GM12878 (cell line): Measurements from ENCODE around the gene BSN. TPM values are rescaled to one million over a fixed set of nuclear protein-coding genes. Genes with fewer than 3 reads are reported as not detected.
"Not testable (repeated sequence)": the region's sequence is repeated elsewhere in the genome, so short reads cannot be mapped to it uniquely, and the experiment has no call there.

Experiments used
- ATAC-seq: fragments of 200-7000 bp; cut with Tn5 transposase; 3 replicates; pipeline ENCODE4 v1.9.1; 2020; ENCODE audit warnings: mild to moderate bottlenecking, moderate library complexity
- BruUV-seq: library from RNA; stranded (reverse); fragments of 400-500 nt; replicated peaks from 2 replicates; lab custom pipeline; 2021; lab: Mats Ljungman, UMichigan
- CTCF ChIA-PET: fragments of 300-600 bp; sonication (Branson Sonifier 250); formaldehyde crosslinking; extraction: SDS; loops from one replicate; lab custom pipeline; 2021; ENCODE audit warnings: inconsistent platforms; lab: Yijun Ruan, JAX
- POLR2A ChIA-PET: fragments of 350-600 bp; formaldehyde crosslinking; extraction: SDS; loops from one replicate; lab custom pipeline; 2021; ENCODE audit warnings: inconsistent platforms; lab: Charles Lee
- RAD21 ChIA-PET: fragments of 300-600 bp; sonication (Branson Sonifier 250); formaldehyde crosslinking; loops from one replicate; lab custom pipeline; 2023; ENCODE audit warnings: antibody characterized with exemption; ENCODE audit not compliant: unreplicated experiment; lab: Charles Lee
- SMC1A ChIA-PET: fragments of 300-600 bp; sonication (Branson Sonifier 250); formaldehyde crosslinking; loops from one replicate; lab custom pipeline; 2023; ENCODE audit not compliant: unreplicated experiment, uncharacterized antibody; lab: Charles Lee
- DNase-seq: peaks from one replicate; pipeline ENCODE4 v3.0.0-alpha.2; 2011; ENCODE audit warnings: low read depth, low spot score
- FAIRE-seq: peaks from 3 replicates; lab custom pipeline; 2011; peaks lifted over from hg19 to GRCh38; lab: Jason Lieb, UNC
- H2AFZ ChIP-seq: 2 replicates; pipeline ENCODE4 v1.6.0; 2011; ENCODE audit warnings: low read depth, low read length, control low read depth; ENCODE audit not compliant: control insufficient read depth
- H3K27ac ChIP-seq: 2 replicates; pipeline ENCODE4 v1.5.1; 2011; ENCODE audit warnings: control low read depth; ENCODE audit not compliant: control insufficient read depth, insufficient read depth
- H3K27me3 ChIP-seq, 2 experiments: replicated peaks in 1 of 2; 2 replicates each; pipeline versions ENCODE4 v1.6.0 to v1.6.1; 2011; ENCODE audit warnings: low read length in 1 of 2; ENCODE audit not compliant: control insufficient read depth in 2 of 2, insufficient read depth in 2 of 2
- H3K36me3 ChIP-seq, 2 experiments: 2 replicates each; pipeline ENCODE4 v1.5.1; 2011; ENCODE audit warnings: low read length in 1 of 2; ENCODE audit not compliant: control insufficient read depth in 2 of 2, insufficient read depth in 2 of 2
- H3K4me1 ChIP-seq: 2 replicates; pipeline ENCODE4 v1.6.1; 2011; ENCODE audit warnings: mild to moderate bottlenecking, low read length, moderate library complexity, mixed read lengths; ENCODE audit not compliant: control insufficient read depth, insufficient read depth
- H3K4me2 ChIP-seq: 2 replicates; pipeline ENCODE4 v1.6.0; 2011; ENCODE audit warnings: control low read depth; ENCODE audit not compliant: control insufficient read depth, insufficient read depth
- H3K4me3 ChIP-seq: fragments of 200-600 bp; sonication (generic); 2 replicates; pipeline ENCODE4 v1.5.1; 2016
- H3K79me2 ChIP-seq: 2 replicates; pipeline ENCODE4 v1.6.0; 2011; ENCODE audit warnings: low read length; ENCODE audit not compliant: control insufficient read depth, insufficient read depth
- H3K9ac ChIP-seq: 2 replicates; pipeline ENCODE4 v1.8.0; 2011; ENCODE audit warnings: low read length, control low read depth, mixed read lengths; ENCODE audit not compliant: control insufficient read depth, insufficient read depth
- H3K9me3 ChIP-seq: replicated peaks from 3 replicates; pipeline ENCODE4 v1.5.1; 2011; ENCODE audit warnings: mild to moderate bottlenecking, low read length; ENCODE audit not compliant: control insufficient read depth, insufficient read depth
- H4K20me1 ChIP-seq: 2 replicates; pipeline ENCODE4 v1.6.0; 2011; ENCODE audit not compliant: control insufficient read depth, insufficient read depth
- CEBPB ChIP-seq, 2 experiments: fragments of 150-350 bp in 1 of 2; IDR thresholded peaks; 2 replicates each; pipeline ENCODE4 v1.6.1; 2012 to 2014; ENCODE audit warnings: low read depth in 2 of 2, low read length in 2 of 2, borderline replicate concordance in 1 of 2, inconsistent platforms in 1 of 2
- MEF2A ChIP-seq: IDR thresholded peaks from 2 replicates; pipeline ENCODE4 v1.6.1; 2011; ENCODE audit warnings: low read depth, mild to moderate bottlenecking, low read length, moderate library complexity; ENCODE audit not compliant: insufficient read depth
- RB1 ChIP-seq: fragments of 450-650 bp; formaldehyde crosslinking; IDR thresholded peaks from 2 replicates; pipeline ENCODE4 v1.6.1; 2017; ENCODE audit warnings: mild to moderate bottlenecking, borderline replicate concordance
- WGBS: methylation state at CpG from one replicate; pipeline ENCODE4 v1.1.6; 2016; ENCODE audit warnings: low lambda C conversion rate; ENCODE audit not compliant: insufficient replicate concordance, insufficient coverage; ENCODE audit errors: missing lambda C conversion rate; 5-methylcytosine and 5-hydroxymethylcytosine counted together
- in situ Hi-C: fragments of 300-500 bp; cut with MboI; formaldehyde crosslinking; loops from 9 replicates; pipeline ENCODE4 v1.14.3; 2018; ENCODE audit warnings: mixed read lengths
- intact Hi-C: fragments of 100-400 bp; cut with micrococcal nuclease; formaldehyde crosslinking; loops from one replicate; pipeline ENCODE4 v1.14.2; 2022; ENCODE audit not compliant: unreplicated experiment
- polyA plus RNA-seq, 11 experiments: library from polyadenylated mRNA; depleted of rRNA in 4 of 11; unstranded in 6 of 11; stranded (reverse) in 5 of 11; fragments of >200 nt; fragmentation: Nextera tagmentation in 4 of 11; fragmentation: Illumina TruSeq in 1 of 11; extraction: Ambion mirVana in 4 of 11; extraction: Trizol in 1 of 11; gene quantifications; 1 replicate in 1 of 11; 2 replicates in 10 of 11; pipeline versions ENCODE4 v1.2.1 to v1.2.3, GENCODE V29; 2011 to 2016; ENCODE audit warnings: inconsistent platforms in 2 of 11, missing spikeins in 2 of 11, low read depth in 1 of 11
- total RNA-seq, 4 experiments: library from RNA; depleted of rRNA in 3 of 4; stranded (reverse); fragments of >200 nt in 3 of 4; fragmentation: Illumina TruSeq in 1 of 4; extraction: Trizol in 1 of 4; gene quantifications; 2 replicates each; pipeline versions ENCODE4 v1.2.1 to v1.2.3, GENCODE V29; 2013 to 2021
- TF ChIP-seq, protein P1 (sequence below): IDR thresholded peaks from 2 replicates; pipeline ENCODE4 v1.6.1; 2012; ENCODE audit warnings: improper control_type of control experiment, low read depth, low read length; ENCODE audit not compliant: insufficient replicate concordance

BSN gene
- total and polyA plus RNA-seq, 10 of the 15 experiments (the other 5 are each of a cell fraction or from before 2014, with no cell fraction given): under 0.01 to 0.19 (median 0.05) TPM; not detected in 1

GRCh38 chr3:49683162-49683561, 128.9 kb downstream of the BSN start:
- Histone ChIP-seq H3K4me1 (no peaks in the 10 kb centered on the region; the same call in 1 of the 2 replicates), H3K9me3 (no peaks in the 10 kb centered on the region), H4K20me1 (no peaks in the 10 kb centered on the region), H3K27me3 (no peaks in the 10 kb centered on the region), H2AFZ (no peak overlapping the region), H3K27ac (no peak overlapping the region), H3K79me2 (no peaks in the 10 kb centered on the region; the same call in 1 of the 2 replicates), H3K4me3 (no peak overlapping the region), H3K36me3 (peaks cover 18 to 31% of the 10 kb centered on the region in 2 experiments; a peak in 3 of 4 replicates), H3K9ac (no peak overlapping the region), H3K4me2 (no peak overlapping the region)
- no TSS peak for BruUV-seq
- in situ Hi-C loops (no loop called here), intact Hi-C loops (no loop called here)
- CTCF ChIA-PET: no interaction called here
- SMC1A ChIA-PET: no interaction called here
- ATAC-seq (no peak), FAIRE-seq (no peak), DNase-seq (no peak)
- TF ChIP-seq MEF2A (no peak), RB1 (no peak), CEBPB (IDR thresholded peaks at IDR 0.05; ENCODE audit: borderline replicate concordance in 1 of 2, low read depth in 2 of 2, low read length in 2 of 2) (no peak)
- TF ChIP-seq, protein P1, sequence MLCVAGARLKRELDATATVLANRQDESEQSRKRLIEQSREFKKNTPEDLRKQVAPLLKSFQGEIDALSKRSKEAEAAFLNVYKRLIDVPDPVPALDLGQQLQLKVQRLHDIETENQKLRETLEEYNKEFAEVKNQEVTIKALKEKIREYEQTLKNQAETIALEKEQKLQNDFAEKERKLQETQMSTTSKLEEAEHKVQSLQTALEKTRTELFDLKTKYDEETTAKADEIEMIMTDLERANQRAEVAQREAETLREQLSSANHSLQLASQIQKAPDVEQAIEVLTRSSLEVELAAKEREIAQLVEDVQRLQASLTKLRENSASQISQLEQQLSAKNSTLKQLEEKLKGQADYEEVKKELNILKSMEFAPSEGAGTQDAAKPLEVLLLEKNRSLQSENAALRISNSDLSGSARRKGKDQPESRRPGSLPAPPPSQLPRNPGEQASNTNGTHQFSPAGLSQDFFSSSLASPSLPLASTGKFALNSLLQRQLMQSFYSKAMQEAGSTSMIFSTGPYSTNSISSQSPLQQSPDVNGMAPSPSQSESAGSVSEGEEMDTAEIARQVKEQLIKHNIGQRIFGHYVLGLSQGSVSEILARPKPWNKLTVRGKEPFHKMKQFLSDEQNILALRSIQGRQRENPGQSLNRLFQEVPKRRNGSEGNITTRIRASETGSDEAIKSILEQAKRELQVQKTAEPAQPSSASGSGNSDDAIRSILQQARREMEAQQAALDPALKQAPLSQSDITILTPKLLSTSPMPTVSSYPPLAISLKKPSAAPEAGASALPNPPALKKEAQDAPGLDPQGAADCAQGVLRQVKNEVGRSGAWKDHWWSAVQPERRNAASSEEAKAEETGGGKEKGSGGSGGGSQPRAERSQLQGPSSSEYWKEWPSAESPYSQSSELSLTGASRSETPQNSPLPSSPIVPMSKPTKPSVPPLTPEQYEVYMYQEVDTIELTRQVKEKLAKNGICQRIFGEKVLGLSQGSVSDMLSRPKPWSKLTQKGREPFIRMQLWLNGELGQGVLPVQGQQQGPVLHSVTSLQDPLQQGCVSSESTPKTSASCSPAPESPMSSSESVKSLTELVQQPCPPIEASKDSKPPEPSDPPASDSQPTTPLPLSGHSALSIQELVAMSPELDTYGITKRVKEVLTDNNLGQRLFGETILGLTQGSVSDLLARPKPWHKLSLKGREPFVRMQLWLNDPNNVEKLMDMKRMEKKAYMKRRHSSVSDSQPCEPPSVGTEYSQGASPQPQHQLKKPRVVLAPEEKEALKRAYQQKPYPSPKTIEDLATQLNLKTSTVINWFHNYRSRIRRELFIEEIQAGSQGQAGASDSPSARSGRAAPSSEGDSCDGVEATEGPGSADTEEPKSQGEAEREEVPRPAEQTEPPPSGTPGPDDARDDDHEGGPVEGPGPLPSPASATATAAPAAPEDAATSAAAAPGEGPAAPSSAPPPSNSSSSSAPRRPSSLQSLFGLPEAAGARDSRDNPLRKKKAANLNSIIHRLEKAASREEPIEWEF: no peak
- RAD21 ChIA-PET: no interaction called here
- POLR2A ChIA-PET: no interaction called here
- 94% methylated on average over 6 of the region's 6 CpGs for WGBS

- BruUV-seq, FAIRE-seq, H3K4me3 ChIP-seq, H3K9ac ChIP-seq, in situ Hi-C loops, ATAC-seq, intact Hi-C loops, H3K27ac ChIP-seq, DNase-seq, RAD21 ChIA-PET, H2AFZ ChIP-seq, H4K20me1 ChIP-seq, H3K4me2 ChIP-seq, SMC1A ChIA-PET, H3K27me3 ChIP-seq, H3K79me2 ChIP-seq, POLR2A ChIA-PET, H3K4me1 ChIP-seq, H3K9me3 ChIP-seq, CTCF ChIA-PET: not testable (repeated sequence)
- peaks cover 11 to 26% of the 10 kb centered on the region in 2 experiments; a peak in 3 of 4 replicates for H3K36me3 ChIP-seq
- 100% methylated on average over 2 of the region's 2 CpGs for WGBS
Observed at GRCh38 chr3:49684453-49684852, 130.2 kb downstream of the BSN start.

GRCh38 chr3:49685103-49685502, 130.8 kb downstream of the BSN start:
- H4K20me1 ChIP-seq, POLR2A ChIA-PET, H3K27ac ChIP-seq, H3K4me1 ChIP-seq, H3K9ac ChIP-seq, H3K27me3 ChIP-seq, FAIRE-seq, ATAC-seq, intact Hi-C loops, BruUV-seq, CTCF ChIA-PET, in situ Hi-C loops, H3K79me2 ChIP-seq, H2AFZ ChIP-seq, H3K4me3 ChIP-seq, DNase-seq, H3K9me3 ChIP-seq, RAD21 ChIA-PET, SMC1A ChIA-PET, H3K4me2 ChIP-seq: not testable (repeated sequence)
- 94% methylated on average over 10 of the region's 10 CpGs for WGBS
- H3K36me3 ChIP-seq: peaks cover 7 to 24% of the 10 kb centered on the region in 2 experiments; a peak in 3 of 4 replicates
